Measurements from ENCODE around the gene MYO6. TPM values are rescaled to one million over a fixed set of nuclear protein-coding genes. Genes with fewer than 3 reads are reported as not detected.

MYO6 gene
- total RNA-seq, 1 donor from 2014 or later: 0.23 TPM

GRCh38 chr6:75788894-75789293 is 39.9 kb downstream of the MYO6 start:
- Mint-ChIP-seq H3K9me3 (no peaks in the 10 kb centered on the region), H3K27me3 (peaks cover 1% of the 10 kb centered on the region), H3K4me1 (no peaks in the 10 kb centered on the region), H3K27ac (no peak overlapping the region), H3K4me3 (no peak overlapping the region), H3K36me3 (ENCODE audit: low read depth) (no peaks in the 10 kb centered on the region)
- intact Hi-C loops (cut with micrococcal nuclease): no loop called here
- DNase-seq: no peak

GRCh38 chr6:75791881-75792280 is 42.8 kb downstream of the MYO6 start:
- peaks cover 3% of the 10 kb centered on the region for H3K27me3 Mint-ChIP-seq
- intact Hi-C loops (cut with micrococcal nuclease): no loop called here
- DNase-seq: no peak
- H3K4me3 Mint-ChIP-seq: no peak overlapping the region
- H3K36me3 Mint-ChIP-seq (ENCODE audit: low read depth): no peaks in the 10 kb centered on the region
- no peak overlapping the region for H3K27ac Mint-ChIP-seq
- H3K4me1 Mint-ChIP-seq: no peaks in the 10 kb centered on the region
- H3K9me3 Mint-ChIP-seq: no peaks in the 10 kb centered on the region

- Mint-ChIP-seq H3K27ac (no peak overlapping the region), H3K4me3 (no peak overlapping the region), H3K27me3 (peaks cover 2% of the 10 kb centered on the region), H3K36me3 (ENCODE audit: low read depth) (no peaks in the 10 kb centered on the region), H3K9me3 (no peaks in the 10 kb centered on the region), H3K4me1 (no peaks in the 10 kb centered on the region)
- DNase-seq: no peak
- intact Hi-C loops (cut with micrococcal nuclease): no loop called here
Observed at GRCh38 chr6:75794351-75794846, 45.4 kb downstream of the MYO6 start.

GRCh38 chr6:75794954-75795739 is 46.1 kb downstream of the MYO6 start:
- H3K27ac Mint-ChIP-seq: no peak overlapping the region
- no peak overlapping the region for H3K4me3 Mint-ChIP-seq
- intact Hi-C loops (cut with micrococcal nuclease): no loop called here
- no peaks in the 10 kb centered on the region for H3K9me3 Mint-ChIP-seq
- no peaks in the 10 kb centered on the region for H3K4me1 Mint-ChIP-seq
- H3K27me3 Mint-ChIP-seq: peaks cover 2% of the 10 kb centered on the region
- H3K36me3 Mint-ChIP-seq (ENCODE audit: low read depth): no peaks in the 10 kb centered on the region
- no peak for DNase-seq

GRCh38 chr6:75796723-75797122 is 47.7 kb downstream of the MYO6 start:
- no peaks in the 10 kb centered on the region for H3K36me3 Mint-ChIP-seq (ENCODE audit: low read depth)
- no peak overlapping the region for H3K27ac Mint-ChIP-seq
- H3K27me3 Mint-ChIP-seq: peaks cover 4% of the 10 kb centered on the region
- no peak overlapping the region for H3K4me3 Mint-ChIP-seq
- no peaks in the 10 kb centered on the region for H3K4me1 Mint-ChIP-seq
- H3K9me3 Mint-ChIP-seq: no peaks in the 10 kb centered on the region
- intact Hi-C loops (cut with micrococcal nuclease): no loop called here
- DNase-seq: no peak

GRCh38 chr6:75800133-75800532 is 51.1 kb downstream of the MYO6 start:
- no peaks in the 10 kb centered on the region for H3K9me3 Mint-ChIP-seq
- no peaks in the 10 kb centered on the region for H3K4me1 Mint-ChIP-seq
- H3K27me3 Mint-ChIP-seq: peaks cover 3% of the 10 kb centered on the region
- H3K4me3 Mint-ChIP-seq: no peak overlapping the region
- no peak for DNase-seq
- no peaks in the 10 kb centered on the region for H3K36me3 Mint-ChIP-seq (ENCODE audit: low read depth)
- no peak overlapping the region for H3K27ac Mint-ChIP-seq
- intact Hi-C loops (cut with micrococcal nuclease): no loop called here

- Mint-ChIP-seq H3K27ac (no peak overlapping the region), H3K9me3 (no peaks in the 10 kb centered on the region), H3K36me3 (ENCODE audit: low read depth) (no peaks in the 10 kb centered on the region), H3K27me3 (peaks cover 2% of the 10 kb centered on the region), H3K4me3 (no peak overlapping the region), H3K4me1 (no peaks in the 10 kb centered on the region)
- intact Hi-C loops (cut with micrococcal nuclease): no loop called here
- no peak for DNase-seq
Observed at GRCh38 chr6:75800708-75801505, 51.9 kb downstream of the MYO6 start.

- intact Hi-C loops (cut with micrococcal nuclease): no loop called here
- Mint-ChIP-seq H3K4me3 (no peak overlapping the region), H3K27me3 (peaks cover 2% of the 10 kb centered on the region), H3K4me1 (no peaks in the 10 kb centered on the region), H3K27ac (no peak overlapping the region), H3K9me3 (no peaks in the 10 kb centered on the region), H3K36me3 (ENCODE audit: low read depth) (no peaks in the 10 kb centered on the region)
- no peak for DNase-seq
Observed at GRCh38 chr6:75802366-75802765, 53.3 kb downstream of the MYO6 start.

GRCh38 chr6:75808507-75808906 is 59.5 kb downstream of the MYO6 start:
- Mint-ChIP-seq H3K4me1 (no peaks in the 10 kb centered on the region), H3K9me3 (peaks cover 4% of the 10 kb centered on the region), H3K27me3 (peaks cover 3% of the 10 kb centered on the region), H3K27ac (no peak overlapping the region), H3K4me3 (no peak overlapping the region), H3K36me3 (ENCODE audit: low read depth) (no peaks in the 10 kb centered on the region)
- intact Hi-C loops (cut with micrococcal nuclease): no loop called here
- no peak for DNase-seq

GRCh38 chr6:75812560-75812959 is 63.5 kb downstream of the MYO6 start:
- Mint-ChIP-seq H3K27me3 (peaks cover 3% of the 10 kb centered on the region), H3K4me1 (no peaks in the 10 kb centered on the region), H3K36me3 (ENCODE audit: low read depth) (no peaks in the 10 kb centered on the region), H3K4me3 (no peak overlapping the region), H3K9me3 (peaks cover 7% of the 10 kb centered on the region), H3K27ac (no peak overlapping the region)
- DNase-seq: no peak
- intact Hi-C loops (cut with micrococcal nuclease): no loop called here

- H3K36me3 Mint-ChIP-seq (ENCODE audit: low read depth): no peaks in the 10 kb centered on the region
- H3K27me3 Mint-ChIP-seq: peaks cover 4% of the 10 kb centered on the region
- no peak overlapping the region for H3K4me3 Mint-ChIP-seq
- no peaks in the 10 kb centered on the region for H3K4me1 Mint-ChIP-seq
- H3K27ac Mint-ChIP-seq: no peak overlapping the region
- no peak for DNase-seq
- intact Hi-C loops (cut with micrococcal nuclease): no loop called here
- peaks cover 7% of the 10 kb centered on the region for H3K9me3 Mint-ChIP-seq
Observed at GRCh38 chr6:75813476-75814250, 64.6 kb downstream of the MYO6 start.

- Mint-ChIP-seq H3K4me1 (no peaks in the 10 kb centered on the region), H3K27ac (no peak overlapping the region), H3K9me3 (peaks cover 7% of the 10 kb centered on the region), H3K36me3 (ENCODE audit: low read depth) (no peaks in the 10 kb centered on the region), H3K4me3 (no peak overlapping the region), H3K27me3 (peaks cover 6% of the 10 kb centered on the region)
- no peak for DNase-seq
- intact Hi-C loops (cut with micrococcal nuclease): no loop called here
Observed at GRCh38 chr6:75815756-75816155, 66.7 kb downstream of the MYO6 start.

GRCh38 chr6:75818098-75818855 is 69.2 kb downstream of the MYO6 start:
- no peaks in the 10 kb centered on the region for H3K4me1 Mint-ChIP-seq
- H3K27ac Mint-ChIP-seq: no peak overlapping the region
- H3K27me3 Mint-ChIP-seq: peaks cover 6% of the 10 kb centered on the region
- intact Hi-C loops (cut with micrococcal nuclease): no loop called here
- H3K4me3 Mint-ChIP-seq: no peak overlapping the region
- H3K9me3 Mint-ChIP-seq: peaks cover 3% of the 10 kb centered on the region
- no peaks in the 10 kb centered on the region for H3K36me3 Mint-ChIP-seq (ENCODE audit: low read depth)
- DNase-seq: no peak

Measured in activated CD4-positive, alpha-beta T cell treated with anti-CD3 and anti-CD28 coated beads, Interleukin-2, amount 10 ng/mL, durations not matched to agents 24 days and 14 days (primary cell).